Brain microvascular endothelial cell (primary cell): ENCODE results near the gene MYPOP.

ENCODE experiments used
- DNase-seq: peaks from one replicate; pipeline ENCODE4 v3.0.0-alpha.2; 2020
- H3K27ac ChIP-seq: fragments of 250-450 bp; sonication (Bioruptor Pico); 2 replicates; pipeline ENCODE4 v1.5.1; 2020; ENCODE audit warnings: mild to moderate bottlenecking, moderate library complexity
- H3K27me3 ChIP-seq: fragments of 250-450 bp; sonication (Bioruptor Pico); replicated peaks from 2 replicates; pipeline ENCODE4 v1.5.1; 2020; ENCODE audit warnings: mild to moderate bottlenecking
- H3K36me3 ChIP-seq: fragments of 250-450 bp; sonication (Bioruptor Pico); replicated peaks from 2 replicates; pipeline ENCODE4 v1.5.1; 2020; ENCODE audit warnings: mild to moderate bottlenecking
- H3K4me3 ChIP-seq: 2 replicates; pipeline ENCODE4 v1.5.1; 2011; ENCODE audit warnings: low read depth, mild to moderate bottlenecking, control low read depth, low read length, moderate library complexity
- CTCF ChIP-seq: IDR thresholded peaks from 2 replicates; pipeline ENCODE4 v1.5.1; 2011; ENCODE audit warnings: low read depth, mild to moderate bottlenecking, moderate library complexity, low read length, control low read depth, inconsistent platforms; ENCODE audit errors: missing control alignments
- in situ Hi-C: cut with HindIII; loops from 2 replicates; pipeline ENCODE4 v1.10.0; 2017; ENCODE audit warnings: low sequenced_read_pairs, low pct_ligation_motif_present

MYPOP gene

GRCh38 chr19:45935267-45935666, 32.9 kb upstream of the MYPOP start:
- in situ Hi-C loops, result no loop called here
- Histone ChIP-seq H3K27ac (no peak overlapping the region), H3K36me3 (no peaks in the 10 kb centered on the region), H3K4me3 (no peak overlapping the region), H3K27me3 (no peaks in the 10 kb centered on the region)
- TF ChIP-seq CTCF, result no peak
- DNase-seq, result no peak

- TF ChIP-seq CTCF, result no peak
- DNase-seq, result no peak
- H3K36me3 ChIP-seq, result no peaks in the 10 kb centered on the region
- H3K27me3 ChIP-seq, result no peaks in the 10 kb centered on the region
- no peak overlapping the region for H3K27ac ChIP-seq
- no peak overlapping the region for H3K4me3 ChIP-seq
- in situ Hi-C loops, result no loop called here
Observed at GRCh38 chr19:45934551-45935230, 32.3 kb upstream of the MYPOP start.

GRCh38 chr19:45933759-45934158, 31.3 kb upstream of the MYPOP start:
- in situ Hi-C loops, result no loop called here
- no peak for TF ChIP-seq CTCF
- no peaks in the 10 kb centered on the region for H3K27me3 ChIP-seq
- no peaks in the 10 kb centered on the region for H3K36me3 ChIP-seq
- no peak overlapping the region for H3K4me3 ChIP-seq
- no peak for DNase-seq
- no peak overlapping the region for H3K27ac ChIP-seq

GRCh38 chr19:45931055-45931454, 28.6 kb upstream of the MYPOP start:
- no peak for TF ChIP-seq CTCF
- no peak for DNase-seq
- Histone ChIP-seq H3K27ac (no peak overlapping the region), H3K27me3 (no peaks in the 10 kb centered on the region), H3K4me3 (no peak overlapping the region), H3K36me3 (no peaks in the 10 kb centered on the region)
- in situ Hi-C loops, result no loop called here

- Histone ChIP-seq H3K4me3 (no peak overlapping the region), H3K27ac (no peak overlapping the region), H3K36me3 (no peaks in the 10 kb centered on the region), H3K27me3 (no peaks in the 10 kb centered on the region)
- no peak for TF ChIP-seq CTCF
- no peak for DNase-seq
- in situ Hi-C loops, result no loop called here
Observed at GRCh38 chr19:45929247-45929646, 26.8 kb upstream of the MYPOP start.
